ENCODE measurements around the gene SYTL1. TPM values are rescaled to one million over a fixed set of nuclear protein-coding genes. Genes with fewer than 3 reads are reported as not detected.

The SYTL1 gene
- total and polyA plus RNA-seq, 4 donors, result 10.5 to 58.0 (median 34.6) TPM

DNA sequence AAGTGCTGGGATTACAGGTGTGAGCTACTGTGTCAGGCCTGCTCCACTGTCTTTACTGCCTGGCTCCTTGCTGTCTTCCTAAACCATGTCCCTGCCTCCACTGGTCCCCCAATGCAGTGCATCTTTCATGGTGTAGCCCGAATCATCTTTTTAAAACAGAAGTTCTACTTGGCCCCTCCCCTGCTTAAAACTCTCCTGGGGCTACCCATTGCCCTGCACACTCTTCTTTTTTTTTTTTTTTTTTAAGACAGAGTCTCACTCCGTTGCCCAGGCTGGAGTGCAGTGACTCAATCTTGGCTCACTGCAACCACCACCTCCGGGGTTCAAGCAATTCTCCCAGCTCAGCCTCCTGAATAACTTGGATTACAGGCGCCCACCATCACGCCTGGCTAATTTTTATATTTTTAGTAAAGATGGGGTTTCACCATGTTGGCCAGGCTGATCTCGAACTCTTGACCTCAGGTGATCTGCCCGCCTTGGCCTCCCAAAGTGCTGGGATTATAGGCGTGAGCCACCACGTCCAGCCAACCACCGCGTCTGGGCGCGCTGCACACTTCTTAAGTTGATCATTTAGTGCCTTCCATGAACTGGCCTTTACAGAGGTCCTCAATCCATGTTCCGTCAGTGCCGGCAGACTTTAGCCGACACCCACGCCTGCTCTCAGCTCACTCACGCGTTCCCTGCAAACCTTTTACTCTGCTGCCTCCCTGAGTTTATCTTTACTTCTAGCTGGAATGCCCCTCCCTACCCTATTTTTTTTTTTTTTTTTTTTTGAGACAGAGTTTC, 30.4 kb downstream of the SYTL1 start:
- DNase-seq, result no peak
- no peak for ATAC-seq (ENCODE audit: insufficient read depth, low FRiP score)
- peaks cover 0 to 5% (median 0%) of the 10 kb centered on the region in 5 donors for H3K4me1 ChIP-seq (ENCODE audit: control insufficient read depth in 5 of 5, insufficient read depth in 5 of 5, low read length in 5 of 5)
- WGBS, 2 donors, result 78 to 83% methylated on average over 19 of the region's 19 CpGs
- H3K9ac ChIP-seq (ENCODE audit: insufficient read depth in 1 of 2, low read length in 2 of 2), result no peak overlapping the region
- no peaks in the 10 kb centered on the region for H3K9me3 ChIP-seq (ENCODE audit: control insufficient read depth in 4 of 4, insufficient read depth in 3 of 4, low read length in 3 of 4)
- H3K4me3 ChIP-seq, result peak overlapping the region; percentile 47
- TF ChIP-seq, protein P1, sequence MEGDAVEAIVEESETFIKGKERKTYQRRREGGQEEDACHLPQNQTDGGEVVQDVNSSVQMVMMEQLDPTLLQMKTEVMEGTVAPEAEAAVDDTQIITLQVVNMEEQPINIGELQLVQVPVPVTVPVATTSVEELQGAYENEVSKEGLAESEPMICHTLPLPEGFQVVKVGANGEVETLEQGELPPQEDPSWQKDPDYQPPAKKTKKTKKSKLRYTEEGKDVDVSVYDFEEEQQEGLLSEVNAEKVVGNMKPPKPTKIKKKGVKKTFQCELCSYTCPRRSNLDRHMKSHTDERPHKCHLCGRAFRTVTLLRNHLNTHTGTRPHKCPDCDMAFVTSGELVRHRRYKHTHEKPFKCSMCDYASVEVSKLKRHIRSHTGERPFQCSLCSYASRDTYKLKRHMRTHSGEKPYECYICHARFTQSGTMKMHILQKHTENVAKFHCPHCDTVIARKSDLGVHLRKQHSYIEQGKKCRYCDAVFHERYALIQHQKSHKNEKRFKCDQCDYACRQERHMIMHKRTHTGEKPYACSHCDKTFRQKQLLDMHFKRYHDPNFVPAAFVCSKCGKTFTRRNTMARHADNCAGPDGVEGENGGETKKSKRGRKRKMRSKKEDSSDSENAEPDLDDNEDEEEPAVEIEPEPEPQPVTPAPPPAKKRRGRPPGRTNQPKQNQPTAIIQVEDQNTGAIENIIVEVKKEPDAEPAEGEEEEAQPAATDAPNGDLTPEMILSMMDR (IDR thresholded peaks at IDR 0.05; ENCODE audit: control extremely low read depth, extremely low read depth), result no peak
- H3K36me3 ChIP-seq (ENCODE audit: control insufficient read depth in 4 of 4, insufficient read depth in 4 of 4, low read length in 4 of 4), result no peaks in the 10 kb centered on the region
- H3K27me3 ChIP-seq (ENCODE audit: control insufficient read depth in 3 of 3, insufficient read depth in 3 of 3, low read length in 2 of 3), result no peaks in the 10 kb centered on the region
- H3K27ac ChIP-seq (ENCODE audit: low read depth in 1 of 2, low read length in 1 of 2), result peak overlapping the region in 1 of 2 donors; percentile 68

DNA sequence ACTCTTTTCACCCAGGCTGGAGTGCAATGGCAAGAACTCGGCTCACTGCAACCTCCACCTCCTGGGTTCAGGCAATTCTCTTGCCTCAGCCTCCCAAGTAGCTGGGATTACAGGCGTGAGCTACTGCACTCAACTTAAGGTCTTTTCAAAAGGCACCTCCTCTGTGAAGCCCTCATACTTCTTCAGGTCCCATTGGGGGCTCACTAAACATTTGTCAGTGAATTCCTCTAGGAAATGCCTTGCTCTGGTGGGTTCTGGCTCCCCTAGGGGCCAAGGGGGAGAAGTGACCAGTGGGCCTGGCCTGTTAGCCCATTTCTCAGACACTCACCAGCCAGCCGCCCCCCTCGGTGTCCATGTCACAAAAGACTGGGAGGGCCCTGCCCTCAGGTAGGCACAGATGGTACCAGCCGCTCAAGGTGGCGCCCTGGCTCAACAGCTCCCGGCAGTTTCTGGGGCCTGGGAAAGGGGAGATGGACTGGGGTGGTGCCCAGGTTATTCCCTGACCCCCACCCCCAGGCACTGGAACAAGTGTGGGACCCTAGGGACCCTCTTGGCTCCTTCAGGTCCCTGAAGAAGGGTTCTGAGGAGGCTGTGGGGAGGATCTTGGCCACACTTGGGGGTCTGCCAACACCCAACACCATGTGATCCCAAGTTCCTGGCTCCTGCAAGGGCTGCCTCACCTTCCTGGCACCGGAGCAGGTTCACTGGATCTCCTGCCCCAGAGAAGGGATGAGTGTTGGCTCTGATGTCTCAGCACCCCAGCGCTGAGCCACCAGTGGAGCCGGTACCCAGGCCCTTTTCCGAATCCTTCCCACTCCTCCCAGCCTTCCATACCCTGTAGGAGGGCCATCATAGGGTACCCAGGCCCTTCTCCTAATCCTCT, 31.2 kb downstream of the SYTL1 start:
- Histone ChIP-seq H3K9ac (ENCODE audit: insufficient read depth in 1 of 2, low read length in 2 of 2) (no peak overlapping the region), H3K4me3 (peak overlapping the region; percentile 47), H3K36me3 (ENCODE audit: control insufficient read depth in 4 of 4, insufficient read depth in 4 of 4, low read length in 4 of 4) (no peaks in the 10 kb centered on the region), H3K9me3 (ENCODE audit: control insufficient read depth in 4 of 4, insufficient read depth in 3 of 4, low read length in 3 of 4) (no peaks in the 10 kb centered on the region), H3K27ac (ENCODE audit: low read depth in 1 of 2, low read length in 1 of 2) (peak overlapping the region; percentile 48 to 61), H3K4me1 (ENCODE audit: control insufficient read depth in 5 of 5, insufficient read depth in 5 of 5, low read length in 5 of 5) (peaks cover 0 to 3% (median 0%) of the 10 kb centered on the region in 5 donors), H3K27me3 (ENCODE audit: control insufficient read depth in 3 of 3, insufficient read depth in 3 of 3, low read length in 2 of 3) (no peaks in the 10 kb centered on the region)
- no peak for ATAC-seq (ENCODE audit: insufficient read depth, low FRiP score)
- TF ChIP-seq, protein P1 (IDR thresholded peaks at IDR 0.05; ENCODE audit: control extremely low read depth, extremely low read depth), result no peak
- WGBS, 2 donors, result 76 to 87% methylated on average over 11 of the region's 11 CpGs
- DNase-seq, result no peak

DNA sequence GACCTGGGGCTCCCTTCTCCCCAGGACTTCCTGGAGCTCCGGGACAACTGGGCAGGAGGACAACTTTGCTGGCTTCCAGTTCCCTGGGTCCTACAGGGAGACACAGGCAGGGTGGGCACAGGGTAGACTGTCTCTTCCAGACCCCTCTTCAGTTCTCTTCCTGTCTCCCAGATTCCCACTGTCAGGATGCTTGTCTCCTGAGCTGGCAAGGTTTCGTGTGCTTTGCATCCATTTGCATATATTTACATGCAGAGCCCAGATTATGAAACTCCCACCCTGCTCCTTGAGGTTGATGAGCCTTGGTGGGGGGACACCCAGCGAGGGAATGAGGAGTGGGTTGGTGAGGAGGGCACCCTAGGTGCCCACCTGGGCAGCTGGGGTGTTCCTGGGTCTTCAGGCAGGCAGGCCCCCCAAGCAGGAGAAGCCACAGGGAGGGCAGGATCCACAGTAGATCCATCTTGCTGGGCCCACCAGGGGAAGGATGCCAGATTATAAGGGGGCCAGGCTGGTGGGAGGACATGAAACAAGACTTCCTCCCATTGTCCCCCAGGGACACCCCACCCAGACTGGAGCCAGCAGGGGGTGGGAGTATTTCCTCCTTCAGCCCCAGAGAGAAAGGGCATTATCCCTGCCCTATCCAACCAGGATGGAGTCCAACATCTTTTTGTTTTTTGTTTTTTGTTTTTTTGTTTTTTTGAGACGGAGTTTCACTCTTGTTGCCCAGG, 32.7 kb downstream of the SYTL1 start, which contains the start of gene FCN3:
FCN3 (minus strand) TSS at position 463 of the 725 bp plus-strand sequence; CDS start at position 457, 6 bp downstream.
- Histone ChIP-seq H3K36me3 (ENCODE audit: control insufficient read depth in 4 of 4, insufficient read depth in 4 of 4, low read length in 4 of 4) (no peaks in the 10 kb centered on the region), H3K4me1 (ENCODE audit: control insufficient read depth in 5 of 5, insufficient read depth in 5 of 5, low read length in 5 of 5) (peaks cover 0 to 2% (median 0%) of the 10 kb centered on the region in 5 donors), H3K9me3 (ENCODE audit: control insufficient read depth in 4 of 4, insufficient read depth in 3 of 4, low read length in 3 of 4) (no peaks in the 10 kb centered on the region), H3K27me3 (ENCODE audit: control insufficient read depth in 3 of 3, insufficient read depth in 3 of 3, low read length in 2 of 3) (no peaks in the 10 kb centered on the region), H3K27ac (ENCODE audit: low read depth in 1 of 2, low read length in 1 of 2) (peak within 1 kb of the TSS; percentile 57 to 61), H3K9ac (ENCODE audit: insufficient read depth in 1 of 2, low read length in 2 of 2) (no peak within 1 kb of the TSS), H3K4me3 (peak within 1 kb of the TSS; percentile 47)
- ATAC-seq (ENCODE audit: insufficient read depth, low FRiP score), result no peak
- TF ChIP-seq, protein P1 (IDR thresholded peaks at IDR 0.05; ENCODE audit: control extremely low read depth, extremely low read depth), result no peak
- DNase-seq, result no peak
- WGBS, 2 donors, result 64 to 83% methylated on average over 4 of the region's 4 CpGs
